Measurements from ENCODE around the gene RPP25L.
A peak's percentile ranks its signal among the peaks of the same experiment; 100 is the strongest.

Gene RPP25L

GRCh38 chr9:34637356-34638137, 25.6 kb upstream of the RPP25L start, which contains the start of gene SIGMAR1:
SIGMAR1 (minus strand) TSS chr9:34637787; CDS start chr9:34637697, 90 bp downstream.
- DNase-seq, result peak; percentile 94

- peak; percentile 45 for DNase-seq
These were observed 25.0 kb upstream of the RPP25L start for GRCh38 chr9:34636791-34637355.

- no peak for DNase-seq
These were observed 23.7 kb upstream of the RPP25L start for GRCh38 chr9:34635556-34635955.

- no peak for DNase-seq
These were observed 22.8 kb upstream of the RPP25L start for GRCh38 chr9:34634551-34635248.

GRCh38 chr9:34633851-34634550, 22.1 kb upstream of the RPP25L start:
- peak; percentile 78 for DNase-seq

- DNase-seq, result no peak
These were observed 21.3 kb upstream of the RPP25L start for GRCh38 chr9:34633166-34633565.

- no peak for DNase-seq
These were observed 18.7 kb upstream of the RPP25L start for GRCh38 chr9:34630402-34631154.

- DNase-seq, result no peak
These were observed 17.6 kb upstream of the RPP25L start for GRCh38 chr9:34629491-34629808.

- DNase-seq, result peak; percentile 44
These were observed 17.0 kb upstream of the RPP25L start, which contains the start of gene ARID3C for GRCh38 chr9:34628656-34629490. ARID3C (minus strand) TSS chr9:34629066; CDS start chr9:34628014, 1,052 bp downstream.

GRCh38 chr9:34627716-34628655, 16.1 kb upstream of the RPP25L start:
- DNase-seq, result no peak

GRCh38 chr9:34625186-34625486, 13.2 kb upstream of the RPP25L start:
- DNase-seq, result no peak

GRCh38 chr9:34624475-34625185, 12.7 kb upstream of the RPP25L start:
- no peak for DNase-seq

GRCh38 chr9:34623374-34624235, 11.7 kb upstream of the RPP25L start:
- DNase-seq, result no peak

- peak; percentile 94 for DNase-seq
These were observed 8.4 kb upstream of the RPP25L start, which contains the start of gene DCTN3 for GRCh38 chr9:34620061-34620994. DCTN3 (minus strand) TSS chr9:34620495; CDS start chr9:34620464, 31 bp downstream.

GRCh38 chr9:34615132-34615531, 3.2 kb upstream of the RPP25L start:
- DNase-seq, result no peak

- DNase-seq, result peak; percentile 80
These were observed 992 bp upstream of the RPP25L start for GRCh38 chr9:34612788-34613390.

GRCh38 chr9:34611251-34611810, 566 bp downstream of the RPP25L start:
- DNase-seq, result no peak

Measured in stimulated activated CD4-positive, alpha-beta T cell treated with anti-CD3 and anti-CD28 coated beads, Interleukin-4, amount 100 ng/mL, for 24 hours (primary cell).